Endothelial cell of hepatic sinusoid (primary cell): ENCODE results near the gene DTD1.

ENCODE experiments used
- in situ Hi-C: cut with HindIII; loops from 2 replicates; pipeline ENCODE4 v1.10.0; 2017; ENCODE audit warnings: low sequenced_read_pairs

DTD1 gene

GRCh38 chr20:18654448-18654773 is 66.6 kb downstream of the DTD1 start:
- in situ Hi-C loops: loop anchor here (10.0 kb wide), 1 partner anchor 60 kb away; no protein-coding TSS in a partner anchor

DNA sequence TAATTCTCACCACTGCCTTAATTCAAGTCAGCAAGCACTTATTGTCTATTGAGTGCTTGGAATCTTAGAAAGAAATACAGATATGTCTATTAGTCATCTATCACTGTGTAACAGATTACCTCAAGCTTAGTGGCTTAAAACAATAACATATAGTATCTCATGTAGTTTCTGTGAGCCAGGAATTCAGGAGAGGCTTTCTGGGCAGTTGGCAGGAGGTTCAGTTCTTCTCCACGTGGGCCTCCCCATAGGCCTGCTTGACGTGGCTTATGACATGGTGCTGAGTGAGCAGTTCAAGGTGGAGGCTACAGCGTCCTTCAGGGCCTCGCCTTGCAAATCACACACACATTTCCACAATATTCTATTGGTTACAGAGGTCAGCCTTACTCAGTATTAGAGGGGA is 69.7 kb downstream of the DTD1 start:
- in situ Hi-C loops: loop anchor here (10.0 kb wide), 1 partner anchor 57 kb away; no protein-coding TSS in a partner anchor

- in situ Hi-C loops: no loop called here
Observed at GRCh38 chr20:18662279-18663040, 74.6 kb downstream of the DTD1 start.

DNA sequence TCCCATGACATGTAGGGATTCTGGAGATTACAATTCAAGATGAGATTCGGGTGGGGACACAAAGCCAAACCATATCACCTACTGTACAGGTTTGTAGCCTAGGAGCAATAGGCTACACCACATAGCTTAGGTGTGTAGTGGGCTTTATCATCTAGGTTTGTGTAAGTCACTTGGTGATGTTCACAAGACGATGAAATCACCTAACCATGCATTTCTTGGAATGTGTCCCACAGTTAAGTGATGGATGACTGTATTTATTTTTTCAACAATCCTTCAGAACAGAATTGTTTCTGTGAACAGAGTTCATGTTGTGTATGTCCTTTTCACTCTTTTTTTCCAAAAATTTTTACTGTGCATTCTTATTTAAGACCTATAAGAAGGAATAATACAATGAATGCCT is 76.1 kb downstream of the DTD1 start:
- in situ Hi-C loops: no loop called here

- in situ Hi-C loops: no loop called here
Observed at GRCh38 chr20:18665135-18665534, 77.3 kb downstream of the DTD1 start.

GRCh38 chr20:18666803-18667415 is 79.1 kb downstream of the DTD1 start:
- in situ Hi-C loops: no loop called here

- in situ Hi-C loops: no loop called here
Observed at GRCh38 chr20:18669241-18670019, 81.6 kb downstream of the DTD1 start.

DNA sequence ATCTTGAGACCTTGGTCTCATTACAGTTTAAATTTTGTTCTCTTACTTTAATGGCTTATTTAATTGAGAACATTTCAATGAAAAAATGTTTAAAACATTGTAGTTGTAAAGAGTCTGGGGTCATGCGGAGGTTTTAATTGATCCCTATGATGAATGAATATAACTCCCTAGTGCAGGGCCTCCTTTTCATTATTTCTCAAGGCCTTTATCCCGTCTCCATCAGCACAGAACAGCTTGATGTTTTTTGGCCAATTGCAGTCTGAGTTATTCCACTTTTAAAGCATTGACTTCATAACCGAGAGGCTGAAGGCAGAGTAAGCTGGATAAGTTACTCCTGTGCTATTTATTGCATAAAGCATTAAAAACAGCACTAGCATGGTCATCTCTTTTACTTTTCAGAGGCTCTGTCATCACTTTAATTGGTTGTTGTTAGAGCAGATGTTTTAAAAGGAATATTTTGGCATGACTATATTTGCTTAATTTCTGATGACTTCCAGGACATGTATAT is 83.4 kb downstream of the DTD1 start:
- in situ Hi-C loops: no loop called here

- in situ Hi-C loops: no loop called here
Observed at GRCh38 chr20:18672834-18673233, 85.0 kb downstream of the DTD1 start.

GRCh38 chr20:18676396-18676795 is 88.5 kb downstream of the DTD1 start:
- in situ Hi-C loops: no loop called here

- in situ Hi-C loops: no loop called here
Observed at GRCh38 chr20:18677126-18677525, 89.3 kb downstream of the DTD1 start.

- in situ Hi-C loops: no loop called here
Observed at GRCh38 chr20:18678549-18679419, 90.9 kb downstream of the DTD1 start.

GRCh38 chr20:18683839-18684238 is 96.0 kb downstream of the DTD1 start:
- in situ Hi-C loops: no loop called here

DNA sequence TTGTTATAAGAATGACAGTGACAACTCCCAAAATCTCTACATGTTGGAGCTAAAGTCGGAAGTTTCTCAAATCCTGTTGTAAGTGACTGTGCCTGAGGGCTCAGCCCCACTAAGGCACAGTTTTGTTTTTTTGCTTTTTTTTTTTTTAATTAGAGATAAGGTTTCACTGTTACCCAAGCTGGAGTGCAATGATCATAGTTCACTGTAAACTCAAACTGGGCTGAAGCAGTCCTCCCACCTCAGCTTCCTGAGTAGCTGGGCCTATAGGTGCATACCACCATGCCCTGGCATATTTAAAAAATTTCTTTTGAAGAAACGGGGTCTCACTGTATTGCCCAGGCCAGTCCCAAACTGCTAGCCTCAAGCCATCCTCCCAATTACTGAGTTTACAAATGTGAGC is 96.9 kb downstream of the DTD1 start:
- in situ Hi-C loops: no loop called here

DNA sequence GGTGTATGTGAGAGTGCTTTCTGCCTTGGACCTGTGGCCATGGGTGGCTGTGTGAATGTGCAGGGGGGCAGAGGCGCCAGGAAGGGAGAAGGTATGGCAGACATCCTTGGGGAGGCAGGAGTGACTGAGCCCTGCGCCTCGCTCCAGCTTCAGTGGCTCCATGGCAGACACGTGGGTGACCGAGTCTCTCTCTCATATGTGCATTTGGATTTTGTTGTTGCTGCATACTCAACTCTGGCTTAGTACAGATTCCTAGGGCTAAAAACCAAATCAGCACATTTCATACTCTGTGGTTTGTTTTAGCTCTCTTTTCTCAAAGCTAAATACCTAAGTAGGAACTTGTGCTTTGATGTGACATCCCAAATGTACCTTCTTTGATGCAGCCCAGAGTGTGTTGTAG is 97.6 kb downstream of the DTD1 start:
- in situ Hi-C loops: no loop called here

DNA sequence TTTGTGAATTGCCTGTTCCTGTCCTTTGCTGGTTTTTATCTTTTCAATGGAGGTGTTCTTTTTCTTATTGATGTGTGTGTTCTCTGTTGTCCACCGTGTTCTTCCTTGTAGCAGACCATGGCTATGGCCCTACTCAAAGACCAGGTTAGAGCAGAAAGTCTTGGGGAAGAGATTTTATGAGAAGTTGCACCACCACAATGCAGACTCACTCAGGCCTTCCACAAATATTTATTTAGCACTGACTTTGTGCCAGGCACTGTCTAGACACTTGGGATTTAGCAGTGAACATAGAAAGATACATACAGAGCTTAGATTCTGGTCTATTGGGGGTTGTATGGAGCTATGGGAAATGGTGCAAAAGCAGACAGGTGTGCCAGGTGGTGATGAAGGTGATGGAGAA is 98.8 kb downstream of the DTD1 start:
- in situ Hi-C loops: no loop called here

- in situ Hi-C loops: no loop called here
Observed at GRCh38 chr20:18688676-18689075, 100.8 kb downstream of the DTD1 start.

DNA sequence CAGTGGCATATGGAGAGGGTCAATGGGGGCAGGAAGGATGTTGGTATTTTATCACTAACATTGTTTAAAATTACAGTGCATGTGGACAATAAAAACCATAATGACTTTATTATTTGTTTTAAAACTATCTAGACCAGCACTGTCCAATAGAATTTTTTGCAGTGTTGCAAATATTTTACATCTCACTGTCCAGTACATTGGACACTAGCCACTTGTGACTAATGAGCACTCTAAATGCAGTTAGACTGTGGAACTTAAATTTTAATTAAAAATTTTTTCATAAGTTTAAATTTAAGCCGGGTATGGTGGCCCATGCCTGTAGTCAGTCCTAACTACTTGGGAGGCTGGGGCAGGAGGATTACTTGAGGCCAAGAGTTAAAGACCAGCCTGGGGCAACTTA is 101.7 kb downstream of the DTD1 start:
- in situ Hi-C loops: no loop called here

DNA sequence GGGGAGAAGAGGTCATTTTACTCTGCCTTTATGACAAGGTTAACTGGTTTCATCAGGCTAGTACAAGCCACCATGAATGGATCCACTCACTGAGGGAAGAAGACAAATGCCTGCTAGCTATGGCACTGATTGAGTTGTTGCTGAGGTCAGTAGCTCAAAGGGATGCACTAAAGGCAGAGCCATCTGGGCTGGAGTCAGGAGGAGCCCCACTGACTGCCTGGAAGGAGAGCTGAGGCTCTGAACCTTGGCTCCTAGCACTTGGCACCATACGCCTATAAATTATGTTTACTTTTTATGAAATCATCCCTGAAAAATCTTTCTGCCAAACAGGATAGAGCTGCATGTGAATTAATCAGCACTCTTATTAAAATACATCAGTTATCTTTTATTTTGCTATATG is 104.6 kb downstream of the DTD1 start:
- in situ Hi-C loops: no loop called here

GRCh38 chr20:18694071-18694470 is 106.2 kb downstream of the DTD1 start:
- in situ Hi-C loops: no loop called here

GRCh38 chr20:18695175-18695574 is 107.3 kb downstream of the DTD1 start:
- in situ Hi-C loops: no loop called here
